Endothelial cell of umbilical vein (primary cell): ENCODE data around the gene GBP6. TPM values are rescaled to one million over a fixed set of nuclear protein-coding genes. Genes with fewer than 3 reads are reported as not detected.

Source experiments
- BruUV-seq: library from RNA; stranded (reverse); fragments of 400-500 nt; replicated peaks from 2 replicates; lab custom pipeline; 2021; lab: Mats Ljungman, UMichigan
- CTCF ChIA-PET: fragments of 300-600, 350-600 bp; sonication (Branson Sonifier 250); formaldehyde crosslinking; loops from one replicate; lab custom pipeline; 2021; ENCODE audit warnings: antibody characterized with exemption, inconsistent platforms; lab: Charles Lee
- POLR2A ChIA-PET: fragments of 300-600, 350-600 bp; sonication (Branson Sonifier 250); formaldehyde crosslinking; loops from one replicate; lab custom pipeline; 2021; ENCODE audit warnings: antibody characterized with exemption, inconsistent platforms; lab: Charles Lee
- DNase-seq: peaks from one replicate; pipeline ENCODE4 v3.0.0-alpha.2; 2011; ENCODE audit warnings: low read depth, low spot score
- FAIRE-seq: peaks from 2 replicates; lab custom pipeline; 2011; peaks lifted over from hg19 to GRCh38; lab: Jason Lieb, UNC
- H2AFZ ChIP-seq: 2 replicates; pipeline ENCODE4 v1.6.0; 2012; ENCODE audit warnings: low read depth, low read length, control low read depth, inconsistent platforms
- H3K27ac ChIP-seq: 2 replicates; pipeline ENCODE4 v1.5.1; 2011; ENCODE audit warnings: low read depth, mild to moderate bottlenecking, control low read depth, low read length, moderate library complexity; ENCODE audit not compliant: insufficient read depth
- H3K27me3 ChIP-seq, 2 experiments: 2 replicates each; pipeline versions ENCODE4 v1.6.0 to v1.6.1; 2011; ENCODE audit warnings: low read length in 2 of 2, mixed read lengths in 1 of 2; ENCODE audit not compliant: control insufficient read depth in 2 of 2, insufficient read depth in 2 of 2
- H3K36me3 ChIP-seq, 2 experiments: 2 replicates in 1 of 2; 3 replicates in 1 of 2; pipeline ENCODE4 v1.5.1; 2011; ENCODE audit warnings: low read length in 2 of 2, mild to moderate bottlenecking in 1 of 2, moderate library complexity in 1 of 2; ENCODE audit not compliant: control insufficient read depth in 2 of 2, insufficient read depth in 2 of 2; ENCODE audit errors: extremely low read depth in 1 of 2
- H3K4me1 ChIP-seq: 3 replicates; pipeline ENCODE4 v1.5.1; 2011; ENCODE audit warnings: mild to moderate bottlenecking, low read length; ENCODE audit not compliant: control insufficient read depth, insufficient read depth; ENCODE audit errors: extremely low read depth
- H3K4me2 ChIP-seq: 2 replicates; pipeline ENCODE4 v1.6.1; 2011; ENCODE audit warnings: low read length, control low read depth, mixed read lengths; ENCODE audit not compliant: insufficient read depth
- H3K4me3 ChIP-seq, 3 experiments: fragments of 200-600 bp in 1 of 3; sonication (generic), shearing (Covaris generic) in 1 of 3; replicated peaks in 1 of 3; 2 replicates each; pipeline ENCODE4 v1.5.1; 2011 to 2016; ENCODE audit warnings: control low read depth in 3 of 3, low read length in 3 of 3, mild to moderate bottlenecking in 2 of 3, inconsistent platforms in 1 of 3, low read depth in 1 of 3, moderate library complexity in 1 of 3; ENCODE audit not compliant: insufficient read depth in 1 of 3
- H3K79me2 ChIP-seq: 2 replicates; pipeline ENCODE4 v1.6.0; 2012; ENCODE audit warnings: low read length, inconsistent platforms; ENCODE audit not compliant: control insufficient read depth, insufficient read depth
- H3K9ac ChIP-seq: replicated peaks from 2 replicates; pipeline ENCODE3; 2011; ENCODE audit warnings: low read length, control low read depth; ENCODE audit not compliant: insufficient read depth; ENCODE audit errors: extremely low read depth
- H3K9me1 ChIP-seq: replicated peaks from 3 replicates; pipeline ENCODE4 v1.6.0; 2011; ENCODE audit warnings: mild to moderate bottlenecking, low read length; ENCODE audit not compliant: control insufficient read depth, insufficient read depth; ENCODE audit errors: extremely low read depth
- H3K9me3 ChIP-seq: replicated peaks from 2 replicates; pipeline ENCODE4 v1.5.1; 2012; ENCODE audit warnings: low read length, inconsistent platforms; ENCODE audit not compliant: control insufficient read depth, insufficient read depth
- H4K20me1 ChIP-seq: replicated peaks from 2 replicates; pipeline ENCODE3; 2011; ENCODE audit warnings: mild to moderate bottlenecking, low read length; ENCODE audit not compliant: control insufficient read depth, insufficient read depth; ENCODE audit errors: extremely low read depth
- GATA2 ChIP-seq: IDR thresholded peaks from 2 replicates; pipeline ENCODE4 v1.7.0; 2011; ENCODE audit warnings: low read depth, mild to moderate bottlenecking, moderate library complexity, mixed read lengths, low read length; ENCODE audit not compliant: insufficient read length, insufficient read depth
- MAX ChIP-seq: IDR thresholded peaks from 2 replicates; pipeline ENCODE4 v1.6.1; 2011; ENCODE audit not compliant: insufficient read depth, insufficient read length
- MYC ChIP-seq: IDR thresholded peaks from one replicate; pipeline ENCODE4 v1.6.1; 2011; ENCODE audit warnings: mild to moderate bottlenecking, low read depth, low read length
- POLR2A ChIP-seq: IDR thresholded peaks from 2 replicates; pipeline ENCODE4 v1.6.1; 2012; ENCODE audit warnings: low read depth, mild to moderate bottlenecking, control low read depth, low read length
- dilution Hi-C: fragments of 300-500 bp; cut with MboI; formaldehyde crosslinking; loops from one replicate; pipeline ENCODE4 v1.15.0; 2019; ENCODE audit warnings: low sequenced_read_pairs; ENCODE audit not compliant: extremely low pct_ligation_motif_present
- intact Hi-C: fragments of 100-400 bp; cut with micrococcal nuclease; formaldehyde crosslinking; loops from one replicate; pipeline ENCODE4 v1.10.0; 2022
- polyA plus RNA-seq, 4 experiments: library from polyadenylated mRNA; depleted of rRNA in 3 of 4; stranded (reverse) in 3 of 4; unstranded in 1 of 4; fragments of >200 nt; gene quantifications; 2 replicates each; pipeline versions ENCODE4 v1.2.1 to v1.2.3, GENCODE V29; 2011 to 2012; ENCODE audit warnings: missing spikeins in 1 of 4
- total RNA-seq: library from RNA; stranded (reverse); gene quantifications from 2 replicates; pipeline ENCODE4 v1.2.3, GENCODE V29; 2021

Gene GBP6
- total and polyA plus RNA-seq, 2 donors (not counting 3 experiments of a cell fraction or from before 2014, with no cell fraction given), result not detected

DNA sequence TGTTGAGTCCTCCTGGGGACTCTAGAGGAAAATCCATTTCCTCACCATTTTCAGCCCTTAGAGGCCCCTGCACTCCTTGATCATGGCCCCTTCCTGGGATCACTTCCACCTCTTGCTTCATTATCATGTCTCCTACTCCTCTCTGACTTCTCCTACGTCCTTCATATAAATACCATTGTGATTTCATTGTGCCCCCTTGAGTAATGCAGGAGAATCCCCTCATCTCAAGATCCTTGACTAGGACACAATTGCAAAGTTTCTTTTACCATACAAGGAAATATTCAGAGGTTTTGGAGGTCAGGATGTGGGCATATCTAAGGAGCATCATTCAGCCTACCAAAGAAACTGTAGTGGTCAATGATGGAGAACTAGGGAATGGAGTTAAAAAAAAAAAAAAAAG is 8.8 kb upstream of the GBP6 start:
- FAIRE-seq, result no peak
- TF ChIP-seq MYC (no peak), GATA2 (no peak), MAX (no peak)
- no TSS peak for BruUV-seq

DNA sequence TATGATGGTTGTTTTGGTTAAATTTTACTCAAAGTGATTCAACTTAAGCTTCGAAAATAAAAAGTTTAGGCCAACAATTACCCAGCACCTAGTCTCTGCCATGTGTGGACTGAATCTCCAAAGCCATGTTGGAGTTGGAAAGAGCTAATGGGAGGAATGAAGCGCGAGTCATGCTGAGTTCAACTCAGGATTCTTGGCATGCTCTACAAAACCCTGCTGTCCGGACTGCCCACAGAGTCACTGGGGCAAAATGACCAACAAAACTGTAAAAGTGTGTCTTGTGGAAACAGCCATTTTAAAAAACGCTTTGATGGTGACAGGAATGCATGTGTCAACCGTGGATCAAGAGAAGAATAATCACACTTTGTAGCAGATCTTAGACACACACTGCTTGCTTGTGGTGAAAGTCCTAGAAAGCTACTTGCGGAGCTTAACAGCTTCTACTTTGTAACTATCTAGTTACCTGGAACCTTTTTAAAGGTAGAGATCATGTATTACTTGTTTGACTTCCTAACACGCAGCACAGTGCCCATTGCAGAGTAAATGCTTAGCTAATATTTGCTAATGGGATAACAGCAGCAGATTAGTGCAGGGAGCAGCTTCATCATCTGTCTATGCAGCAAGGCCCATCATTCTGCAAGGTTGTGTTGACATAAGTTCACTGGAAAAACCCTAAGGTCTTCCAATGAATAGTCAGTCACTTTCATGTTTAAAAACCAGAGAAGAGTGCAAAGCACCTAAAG is 7.0 kb upstream of the GBP6 start:
- peaks cover 7 to 10% of the 10 kb centered on the region in 2 experiments for H3K27me3 ChIP-seq
- H3K4me3 ChIP-seq, result no peak overlapping the region
- BruUV-seq, result no TSS peak
- H3K9me3 ChIP-seq, result no peaks in the 10 kb centered on the region
- no peaks in the 10 kb centered on the region for H3K9me1 ChIP-seq
- POLR2A ChIA-PET, result no interaction called here
- dilution Hi-C loops, result no loop called here
- H3K9ac ChIP-seq, result no peak overlapping the region
- no peak for TF ChIP-seq POLR2A
- H3K4me2 ChIP-seq, result no peak overlapping the region
- CTCF ChIA-PET, result interaction anchor here (1.0 to 10.5 kb wide), 8 partner anchors 10 to 383 kb away, joined by 3 to 127 read pairs (median 6); no protein-coding TSS in a partner anchor
- no peak overlapping the region for H2AFZ ChIP-seq
- H3K27ac ChIP-seq, result no peak overlapping the region
- H3K79me2 ChIP-seq, result no peaks in the 10 kb centered on the region
- H3K36me3 ChIP-seq, result no peaks in the 10 kb centered on the region
- H4K20me1 ChIP-seq, result no peaks in the 10 kb centered on the region
- FAIRE-seq, result no peak
- intact Hi-C loops, result no loop called here
- no peak for DNase-seq
- no peaks in the 10 kb centered on the region for H3K4me1 ChIP-seq

More for the DNA sequence above, 8.8 kb upstream of the GBP6 start:
- no peak overlapping the region for H3K9ac ChIP-seq
- H4K20me1 ChIP-seq, result no peaks in the 10 kb centered on the region
- POLR2A ChIA-PET, result no interaction called here
- CTCF ChIA-PET, result interaction anchor here (10.5 kb wide), 1 partner anchor 270 kb away, joined by 127 read pairs; no protein-coding TSS in a partner anchor
- H3K9me3 ChIP-seq, result no peaks in the 10 kb centered on the region
- no peaks in the 10 kb centered on the region for H3K36me3 ChIP-seq
- no peak for DNase-seq
- no peak overlapping the region for H3K4me2 ChIP-seq
- no peak overlapping the region for H2AFZ ChIP-seq
- intact Hi-C loops, result no loop called here
- no peak overlapping the region for H3K27ac ChIP-seq
- dilution Hi-C loops, result no loop called here
- H3K4me3 ChIP-seq, result no peak overlapping the region
- H3K27me3 ChIP-seq, result peaks cover 7 to 10% of the 10 kb centered on the region in 2 experiments
- no peaks in the 10 kb centered on the region for H3K79me2 ChIP-seq
- no peaks in the 10 kb centered on the region for H3K4me1 ChIP-seq
- H3K9me1 ChIP-seq, result no peaks in the 10 kb centered on the region
